SK-N-SH treated with all-trans-retinoic acid at 6 μM for 48 hours (cell line): Measurements from ENCODE around the gene RNF207.

Experiments used
- CREB5 ChIP-seq: fragments of 250-450 bp; sonication (Bioruptor Pico); IDR thresholded peaks from 2 replicates; pipeline ENCODE4 v1.5.1; 2020; ENCODE audit warnings: low read depth, mild to moderate bottlenecking, moderate library complexity
- CSDC2 ChIP-seq: fragments of 250-450 bp; sonication (Bioruptor Pico); IDR thresholded peaks from 2 replicates; pipeline ENCODE4 v1.5.0; 2020; ENCODE audit warnings: mild to moderate bottlenecking, moderate library complexity
- PATZ1 ChIP-seq: fragments of 250-450 bp; sonication (Bioruptor Pico); IDR thresholded peaks from 2 replicates; pipeline ENCODE4 v1.8.0; 2020; ENCODE audit warnings: mild to moderate bottlenecking, moderate library complexity, borderline replicate concordance
- POU6F1 ChIP-seq: fragments of 250-450 bp; sonication (Bioruptor Pico); IDR thresholded peaks from 2 replicates; pipeline ENCODE4 v1.8.0; 2021; ENCODE audit warnings: low read depth, mild to moderate bottlenecking, moderate library complexity, borderline replicate concordance
- RARB ChIP-seq: fragments of 250-450 bp; sonication (Bioruptor Pico); IDR thresholded peaks from 2 replicates; pipeline ENCODE4 v1.8.0; 2021; ENCODE audit warnings: mild to moderate bottlenecking, moderate library complexity
- SNAI2 ChIP-seq: fragments of 250-450 bp; sonication (Bioruptor Pico); IDR thresholded peaks from 2 replicates; pipeline ENCODE4 v1.5.0; 2020; ENCODE audit warnings: mild to moderate bottlenecking, moderate library complexity
- TOX ChIP-seq: fragments of 250-450 bp; sonication (Bioruptor Pico); IDR thresholded peaks from 2 replicates; pipeline ENCODE4 v1.8.0; 2021; ENCODE audit warnings: mild to moderate bottlenecking, moderate library complexity, borderline replicate concordance
- TSHZ2 ChIP-seq: fragments of 250-450 bp; sonication (Bioruptor Pico); IDR thresholded peaks from 2 replicates; pipeline ENCODE4 v1.5.0; 2020; ENCODE audit warnings: mild to moderate bottlenecking, moderate library complexity
- ZFP3 ChIP-seq: fragments of 250-450 bp; sonication (Bioruptor Pico); IDR thresholded peaks from 2 replicates; pipeline ENCODE4 v1.5.0; 2020; ENCODE audit warnings: mild to moderate bottlenecking, moderate library complexity
- ZFP30 ChIP-seq: fragments of 450-650 bp; formaldehyde crosslinking; IDR thresholded peaks from 2 replicates; pipeline ENCODE4 v1.5.0; 2022; ENCODE audit warnings: mild to moderate bottlenecking, moderate library complexity
- ZNF565 ChIP-seq: fragments of 450-650 bp; formaldehyde crosslinking; conservative IDR thresholded peaks from 2 replicates; pipeline ENCODE4 v1.5.0; 2020; ENCODE audit warnings: low read depth, mild to moderate bottlenecking, moderate library complexity
- ZNF8 ChIP-seq: fragments of 450-650 bp; formaldehyde crosslinking; IDR thresholded peaks from 2 replicates; pipeline ENCODE4 v1.5.0; 2020; ENCODE audit warnings: mild to moderate bottlenecking, moderate library complexity

- no peak for TF ChIP-seq POU6F1
- TF ChIP-seq ZNF8: no peak
- no peak for TF ChIP-seq PATZ1 (CRISPR knock-in tag)
- no peak for TF ChIP-seq RARB (CRISPR knock-in tag)
- no peak for TF ChIP-seq CSDC2
- no peak for TF ChIP-seq CREB5 (CRISPR knock-in tag)
- TF ChIP-seq TOX (CRISPR knock-in tag): no peak
- no peak for TF ChIP-seq TSHZ2 (CRISPR knock-in tag)
- no peak for TF ChIP-seq ZNF565 (CRISPR knock-in tag)
- TF ChIP-seq ZFP30 (CRISPR knock-in tag): no peak
- no peak for TF ChIP-seq SNAI2
- no peak for TF ChIP-seq ZFP3 (CRISPR knock-in tag)
Measured at GRCh38 chr1:6259491-6260362, 53.8 kb downstream of the RNF207 start.
